ENCODE data around the gene P2RX3. TPM values are rescaled to one million over a fixed set of nuclear protein-coding genes. Genes with fewer than 3 reads are reported as not detected.

P2RX3 gene
- total RNA-seq, 4 donors from 2014 or later, result 0.34 TPM; not detected in 3

GRCh38 chr11:57392066-57392762 is 54.1 kb downstream of the P2RX3 start:
- no peak for TF ChIP-seq CTCF (IDR thresholded peaks at IDR 0.05; ENCODE audit: low read depth)

GRCh38 chr11:57392763-57393105 is 54.6 kb downstream of the P2RX3 start:
- no peak for TF ChIP-seq CTCF (IDR thresholded peaks at IDR 0.05; ENCODE audit: low read depth)

- no peak for TF ChIP-seq CTCF (IDR thresholded peaks at IDR 0.05; ENCODE audit: low read depth)
These were observed 56.2 kb downstream of the P2RX3 start for GRCh38 chr11:57394203-57394965.

- TF ChIP-seq CTCF (IDR thresholded peaks at IDR 0.05; ENCODE audit: low read depth), result no peak
These were observed 57.9 kb downstream of the P2RX3 start for GRCh38 chr11:57395905-57396623.

- TF ChIP-seq CTCF (IDR thresholded peaks at IDR 0.05; ENCODE audit: low read depth), result no peak
These were observed 58.6 kb downstream of the P2RX3 start for GRCh38 chr11:57396744-57397143.

GRCh38 chr11:57397394-57397990 is 59.3 kb downstream of the P2RX3 start:
- TF ChIP-seq CTCF (IDR thresholded peaks at IDR 0.05; ENCODE audit: low read depth), result no peak

GRCh38 chr11:57399221-57399620 is 61.1 kb downstream of the P2RX3 start:
- TF ChIP-seq CTCF (IDR thresholded peaks at IDR 0.05; ENCODE audit: low read depth), result no peak

Data from subcutaneous adipose tissue (tissue), 4 donors.